Neural cell (in vitro differentiated cells): ENCODE measurements around the gene CNTNAP2.

Source experiments
- EP300 ChIP-seq: fragments of 450-650 bp; conservative IDR thresholded peaks from 2 replicates; pipeline ENCODE4 v1.6.1; 2014; ENCODE audit warnings: antibody characterized with exemption, mild to moderate bottlenecking, moderate library complexity; ENCODE audit not compliant: poor library complexity, severe bottlenecking
- EZH2 ChIP-seq: fragments of 200-600, 300-800 bp; shearing (Covaris generic), sonication (generic); IDR thresholded peaks from 2 replicates; pipeline ENCODE4 v1.6.1; 2014; ENCODE audit warnings: antibody characterized with exemption, low read length, borderline replicate concordance, mild to moderate bottlenecking; ENCODE audit not compliant: insufficient read depth, poor library complexity, severe bottlenecking
- MXI1 ChIP-seq: fragments of 450-650 bp; conservative IDR thresholded peaks from 2 replicates; pipeline ENCODE4 v1.6.1; 2014; ENCODE audit warnings: antibody characterized with exemption, mild to moderate bottlenecking; ENCODE audit not compliant: poor library complexity, severe bottlenecking
- POLR2AphosphoS5 ChIP-seq: IDR thresholded peaks from 2 replicates; pipeline ENCODE4 v1.6.1; 2012
- REST ChIP-seq: IDR thresholded peaks from 2 replicates; pipeline ENCODE4 v1.6.1; 2012; ENCODE audit warnings: borderline replicate concordance
- SMC3 ChIP-seq: fragments of 450-650 bp; conservative IDR thresholded peaks from 2 replicates; pipeline ENCODE4 v1.6.1; 2014; ENCODE audit warnings: antibody characterized with exemption, mild to moderate bottlenecking, moderate library complexity; ENCODE audit not compliant: poor library complexity
- TAF1 ChIP-seq: IDR thresholded peaks from 2 replicates; pipeline ENCODE4 v1.6.1; 2012; ENCODE audit warnings: low read depth
- TF ChIP-seq, protein P1 (sequence below): fragments of 450-650 bp; IDR thresholded peaks from 2 replicates; pipeline ENCODE4 v1.5.1; 2014; ENCODE audit warnings: antibody characterized with exemption, mild to moderate bottlenecking, moderate library complexity; ENCODE audit not compliant: poor library complexity, severe bottlenecking

DNA sequence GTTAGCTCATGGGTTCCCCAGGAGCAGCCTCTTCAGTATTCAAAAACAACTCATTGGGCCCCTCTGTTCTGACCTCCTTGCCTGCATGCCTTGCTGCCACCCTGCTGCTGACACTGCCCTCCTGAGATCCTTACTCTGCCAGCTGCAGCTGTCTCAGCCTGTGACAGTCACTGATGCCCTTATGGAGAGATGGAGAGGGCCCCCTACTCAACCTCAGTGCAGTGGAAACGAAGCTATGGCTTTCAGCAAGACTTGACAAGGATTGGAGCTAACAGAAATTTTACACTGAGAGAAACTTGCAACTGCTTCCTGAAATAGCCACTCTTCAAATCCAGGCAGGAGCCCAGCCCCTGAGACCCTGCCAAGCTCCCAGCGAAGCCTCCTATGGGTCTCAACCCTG, 1795.7 kb downstream of the CNTNAP2 start:
- TF ChIP-seq, protein P1, sequence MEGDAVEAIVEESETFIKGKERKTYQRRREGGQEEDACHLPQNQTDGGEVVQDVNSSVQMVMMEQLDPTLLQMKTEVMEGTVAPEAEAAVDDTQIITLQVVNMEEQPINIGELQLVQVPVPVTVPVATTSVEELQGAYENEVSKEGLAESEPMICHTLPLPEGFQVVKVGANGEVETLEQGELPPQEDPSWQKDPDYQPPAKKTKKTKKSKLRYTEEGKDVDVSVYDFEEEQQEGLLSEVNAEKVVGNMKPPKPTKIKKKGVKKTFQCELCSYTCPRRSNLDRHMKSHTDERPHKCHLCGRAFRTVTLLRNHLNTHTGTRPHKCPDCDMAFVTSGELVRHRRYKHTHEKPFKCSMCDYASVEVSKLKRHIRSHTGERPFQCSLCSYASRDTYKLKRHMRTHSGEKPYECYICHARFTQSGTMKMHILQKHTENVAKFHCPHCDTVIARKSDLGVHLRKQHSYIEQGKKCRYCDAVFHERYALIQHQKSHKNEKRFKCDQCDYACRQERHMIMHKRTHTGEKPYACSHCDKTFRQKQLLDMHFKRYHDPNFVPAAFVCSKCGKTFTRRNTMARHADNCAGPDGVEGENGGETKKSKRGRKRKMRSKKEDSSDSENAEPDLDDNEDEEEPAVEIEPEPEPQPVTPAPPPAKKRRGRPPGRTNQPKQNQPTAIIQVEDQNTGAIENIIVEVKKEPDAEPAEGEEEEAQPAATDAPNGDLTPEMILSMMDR, result no peak
- TF ChIP-seq EZH2, result no peak
- TF ChIP-seq POLR2AphosphoS5, result no peak
- TF ChIP-seq EP300, result no peak
- TF ChIP-seq TAF1, result no peak
- TF ChIP-seq REST, result no peak
- TF ChIP-seq MXI1, result no peak
- TF ChIP-seq SMC3, result no peak
